Osteoblast (primary cell): Measurements from ENCODE around the gene PALLD. TPM values are rescaled to one million over a fixed set of nuclear protein-coding genes. Genes with fewer than 3 reads are reported as not detected.

Source experiments
- DNase-seq: peaks from one replicate; pipeline ENCODE4 v3.0.0; 2011; ENCODE audit warnings: low spot score, mixed read lengths; ENCODE audit not compliant: insufficient read length; ENCODE audit errors: missing footprints
- H2AFZ ChIP-seq: 2 replicates; pipeline ENCODE4 v1.6.0; 2011; ENCODE audit warnings: mild to moderate bottlenecking, low read length
- H3K27ac ChIP-seq: 2 replicates; pipeline ENCODE4 v1.5.1; 2011; ENCODE audit warnings: mild to moderate bottlenecking, low read depth, low read length, moderate library complexity
- H3K27me3 ChIP-seq: 2 replicates; pipeline ENCODE4 v1.6.0; 2012; ENCODE audit warnings: mild to moderate bottlenecking, control low read depth, inconsistent platforms, low read length, moderate library complexity; ENCODE audit not compliant: insufficient read depth
- H3K36me3 ChIP-seq: 2 replicates; pipeline ENCODE4 v1.5.1; 2011; ENCODE audit warnings: mild to moderate bottlenecking, low read length, control low read depth, moderate library complexity; ENCODE audit not compliant: insufficient read depth
- H3K4me1 ChIP-seq: 2 replicates; pipeline ENCODE4 v1.5.1; 2011; ENCODE audit warnings: mild to moderate bottlenecking, low read length, control low read depth, moderate library complexity; ENCODE audit not compliant: insufficient read depth
- H3K4me2 ChIP-seq: 2 replicates; pipeline ENCODE4 v1.6.0; 2011; ENCODE audit warnings: mild to moderate bottlenecking, low read length; ENCODE audit not compliant: insufficient read depth
- H3K4me3 ChIP-seq: fragments of 200-600 bp; sonication (generic); 3 replicates; pipeline ENCODE4 v1.5.1; 2012; ENCODE audit warnings: mild to moderate bottlenecking, low read length, inconsistent platforms; ENCODE audit not compliant: insufficient read depth
- H3K79me2 ChIP-seq: 2 replicates; pipeline ENCODE4 v1.6.0; 2012; ENCODE audit warnings: mild to moderate bottlenecking, low read length, control low read depth, inconsistent platforms; ENCODE audit not compliant: insufficient read depth
- H3K9me3 ChIP-seq: 2 replicates; pipeline ENCODE4 v1.5.1; 2011; ENCODE audit warnings: low read depth, low read length, control low read depth
- H4K20me1 ChIP-seq: 2 replicates; pipeline ENCODE4 v1.6.0; 2012; ENCODE audit warnings: mild to moderate bottlenecking, low read length, control low read depth; ENCODE audit not compliant: insufficient read depth
- total RNA-seq: library from RNA; depleted of rRNA; stranded (reverse); fragments of >200 nt; gene quantifications from 2 replicates; pipeline ENCODE4 v1.2.3, GENCODE V29; 2012
- TF ChIP-seq, protein P1 (sequence below): IDR thresholded peaks from 2 replicates; pipeline ENCODE4 v1.5.1; 2011; ENCODE audit warnings: mild to moderate bottlenecking, low read depth, low read length, moderate library complexity; ENCODE audit errors: extremely low read depth

PALLD gene
- total RNA-seq, 1 donor, result 244 TPM

GRCh38 chr4:168613869-168614268 is 117.0 kb downstream of the PALLD start:
- Histone ChIP-seq H3K79me2 (no peaks in the 10 kb centered on the region), H4K20me1 (no peaks in the 10 kb centered on the region), H3K4me2 (peak overlapping the region; percentile 5), H3K27me3 (no peaks in the 10 kb centered on the region), H3K9me3 (no peaks in the 10 kb centered on the region), H2AFZ (no peak overlapping the region), H3K27ac (peak overlapping the region; percentile 83), H3K4me3 (no peak overlapping the region), H3K4me1 (peaks cover 69% of the 10 kb centered on the region), H3K36me3 (no peaks in the 10 kb centered on the region)
- TF ChIP-seq, protein P1, sequence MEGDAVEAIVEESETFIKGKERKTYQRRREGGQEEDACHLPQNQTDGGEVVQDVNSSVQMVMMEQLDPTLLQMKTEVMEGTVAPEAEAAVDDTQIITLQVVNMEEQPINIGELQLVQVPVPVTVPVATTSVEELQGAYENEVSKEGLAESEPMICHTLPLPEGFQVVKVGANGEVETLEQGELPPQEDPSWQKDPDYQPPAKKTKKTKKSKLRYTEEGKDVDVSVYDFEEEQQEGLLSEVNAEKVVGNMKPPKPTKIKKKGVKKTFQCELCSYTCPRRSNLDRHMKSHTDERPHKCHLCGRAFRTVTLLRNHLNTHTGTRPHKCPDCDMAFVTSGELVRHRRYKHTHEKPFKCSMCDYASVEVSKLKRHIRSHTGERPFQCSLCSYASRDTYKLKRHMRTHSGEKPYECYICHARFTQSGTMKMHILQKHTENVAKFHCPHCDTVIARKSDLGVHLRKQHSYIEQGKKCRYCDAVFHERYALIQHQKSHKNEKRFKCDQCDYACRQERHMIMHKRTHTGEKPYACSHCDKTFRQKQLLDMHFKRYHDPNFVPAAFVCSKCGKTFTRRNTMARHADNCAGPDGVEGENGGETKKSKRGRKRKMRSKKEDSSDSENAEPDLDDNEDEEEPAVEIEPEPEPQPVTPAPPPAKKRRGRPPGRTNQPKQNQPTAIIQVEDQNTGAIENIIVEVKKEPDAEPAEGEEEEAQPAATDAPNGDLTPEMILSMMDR, result no peak
- no peak for DNase-seq

GRCh38 chr4:168614281-168615057 is 117.6 kb downstream of the PALLD start:
- Histone ChIP-seq H2AFZ (no peak overlapping the region), H3K36me3 (no peaks in the 10 kb centered on the region), H3K4me1 (peaks cover 75% of the 10 kb centered on the region), H3K27ac (peak overlapping the region; percentile 83), H3K79me2 (no peaks in the 10 kb centered on the region), H3K9me3 (no peaks in the 10 kb centered on the region), H3K27me3 (no peaks in the 10 kb centered on the region), H3K4me2 (peak overlapping the region; percentile 40), H4K20me1 (no peaks in the 10 kb centered on the region), H3K4me3 (no peak overlapping the region)
- TF ChIP-seq, protein P1, result no peak
- no peak for DNase-seq

DNA sequence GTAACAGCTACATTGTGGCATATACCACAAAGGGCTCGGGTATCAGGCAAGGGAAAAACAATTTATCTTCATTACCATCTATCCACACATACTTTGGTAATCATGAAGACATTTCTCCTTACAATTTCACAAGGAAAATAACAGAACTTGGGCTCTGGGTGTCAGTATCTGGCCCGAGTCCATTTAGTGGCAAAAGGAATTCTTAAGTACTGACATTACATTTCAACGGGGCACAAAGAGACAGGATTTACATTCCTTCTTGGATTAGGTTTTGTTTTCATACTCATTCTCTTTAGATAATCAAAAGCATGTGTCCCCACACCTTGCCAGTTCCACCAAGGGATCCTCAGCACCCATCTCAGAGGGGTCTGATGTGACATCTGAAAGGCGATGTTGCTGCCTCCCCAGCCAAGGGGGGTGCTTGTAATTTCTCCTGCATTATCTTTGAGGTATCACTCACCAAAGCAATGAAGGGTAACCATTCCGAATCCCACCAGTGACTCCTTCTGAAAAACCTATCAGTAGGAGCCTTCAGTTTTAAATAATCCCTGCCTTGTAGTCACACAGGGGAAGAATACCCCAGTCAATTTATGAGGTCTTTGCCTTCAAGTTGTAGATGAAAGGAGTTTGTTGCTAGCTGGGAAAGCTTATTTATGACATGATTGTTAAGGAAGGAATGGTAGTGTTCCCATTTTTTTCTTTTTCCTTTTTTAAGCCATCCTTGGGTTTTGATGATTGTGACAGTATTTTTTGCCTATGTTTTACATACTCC is 118.6 kb downstream of the PALLD start:
- peak overlapping the region; percentile 40 for H3K4me2 ChIP-seq
- no peaks in the 10 kb centered on the region for H3K36me3 ChIP-seq
- H3K27ac ChIP-seq, result peak overlapping the region; percentile 83
- TF ChIP-seq, protein P1, result no peak
- no peaks in the 10 kb centered on the region for H3K79me2 ChIP-seq
- H3K9me3 ChIP-seq, result no peaks in the 10 kb centered on the region
- H2AFZ ChIP-seq, result no peak overlapping the region
- no peak overlapping the region for H3K4me3 ChIP-seq
- H4K20me1 ChIP-seq, result no peaks in the 10 kb centered on the region
- no peak for DNase-seq
- peaks cover 80% of the 10 kb centered on the region for H3K4me1 ChIP-seq
- H3K27me3 ChIP-seq, result no peaks in the 10 kb centered on the region

DNA sequence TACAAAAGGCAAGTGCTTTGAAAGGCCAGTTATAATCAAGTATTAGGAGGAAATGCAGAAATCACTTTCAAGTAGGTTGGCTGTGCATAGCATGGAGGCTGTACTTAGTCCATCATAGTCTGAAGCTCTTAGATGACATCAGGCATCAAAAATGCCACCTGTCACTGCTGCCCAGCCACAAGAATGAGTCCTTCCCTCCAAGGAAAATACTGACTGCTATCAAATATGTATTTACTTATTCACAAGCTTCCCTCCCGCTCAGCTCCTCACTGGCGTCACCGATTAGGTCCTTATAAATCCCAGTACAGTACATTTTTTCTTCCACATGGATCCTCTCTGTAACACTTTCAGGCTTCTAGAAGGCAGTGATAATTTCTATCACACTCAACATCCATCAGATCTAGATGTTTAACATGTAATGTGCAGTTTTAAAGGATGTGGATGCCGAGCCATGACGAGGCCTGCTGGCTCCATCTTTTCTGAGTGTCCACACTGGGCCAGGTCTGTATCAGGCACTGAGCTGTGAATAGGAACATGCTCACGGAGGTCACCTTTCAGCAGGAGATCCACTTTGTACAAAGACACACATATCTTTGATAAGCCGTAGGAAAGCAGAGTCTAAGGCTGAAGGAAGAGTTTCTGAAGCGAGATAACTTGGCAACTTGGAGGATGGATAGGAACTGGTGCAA is 121.9 kb downstream of the PALLD start:
- Histone ChIP-seq H2AFZ (no peak overlapping the region), H3K4me3 (peak overlapping the region; percentile 18), H3K4me1 (peaks cover 71% of the 10 kb centered on the region), H3K27ac (peak overlapping the region; percentile 95), H3K36me3 (no peaks in the 10 kb centered on the region), H3K9me3 (no peaks in the 10 kb centered on the region), H4K20me1 (no peaks in the 10 kb centered on the region), H3K79me2 (no peaks in the 10 kb centered on the region), H3K4me2 (peak overlapping the region; percentile 59), H3K27me3 (no peaks in the 10 kb centered on the region)
- peak; percentile 82 for DNase-seq
- TF ChIP-seq, protein P1, result no peak
